NCI-H82 treated with DMSO at 0.1 percent for 48 hours (cell line): ENCODE measurements around the gene DNAJC3.
"Not testable (repeated sequence)": the region's sequence is repeated elsewhere in the genome, so short reads cannot be mapped to it uniquely, and the experiment has no call there.

Experiments used
- DNase-seq: peaks from one replicate; lab custom pipeline; 2025; ENCODE audit not compliant: unreplicated experiment; lab: John Stamatoyannopoulos, UW

The DNAJC3 gene

GRCh38 chr13:95712846-95713245, 35.9 kb downstream of the DNAJC3 start:
- DNase-seq = not testable (repeated sequence)

- DNase-seq = no peak
These were observed 36.7 kb downstream of the DNAJC3 start for GRCh38 chr13:95713651-95714050.

DNA sequence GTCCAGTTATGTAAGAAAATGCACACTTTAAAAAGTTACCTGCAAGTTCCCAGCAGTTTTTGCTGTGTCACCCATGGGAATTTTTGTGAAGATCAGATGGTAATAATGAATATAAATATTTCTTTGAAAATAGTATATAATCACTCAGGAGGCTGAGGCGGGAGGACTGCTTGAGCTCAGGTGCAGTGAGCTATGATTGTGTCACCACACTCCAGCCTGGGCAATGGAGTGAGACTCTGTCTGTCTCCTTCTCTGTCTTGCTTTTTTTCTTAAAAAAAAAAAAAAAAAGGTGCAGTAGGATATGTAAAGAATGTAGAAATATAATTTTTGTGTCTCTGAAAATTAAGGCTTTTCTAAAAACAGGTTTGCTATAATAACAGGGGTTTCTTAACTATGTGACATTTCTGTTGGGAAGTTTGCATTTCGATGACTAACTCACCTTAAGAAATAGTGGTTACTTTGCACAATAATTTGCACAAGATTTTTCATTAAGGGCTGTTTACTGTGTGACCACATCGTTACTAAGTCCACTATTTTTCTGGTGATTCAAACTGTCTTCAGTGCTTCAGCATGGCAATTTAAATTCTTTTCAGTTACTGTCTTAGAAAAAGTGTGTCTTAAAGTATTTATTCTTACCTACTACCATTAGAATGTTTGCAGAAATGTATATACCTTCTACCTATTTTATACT, 37.3 kb downstream of the DNAJC3 start:
- DNase-seq = no peak

- DNase-seq = no peak
These were observed 39.3 kb downstream of the DNAJC3 start for GRCh38 chr13:95716231-95716630.

DNA sequence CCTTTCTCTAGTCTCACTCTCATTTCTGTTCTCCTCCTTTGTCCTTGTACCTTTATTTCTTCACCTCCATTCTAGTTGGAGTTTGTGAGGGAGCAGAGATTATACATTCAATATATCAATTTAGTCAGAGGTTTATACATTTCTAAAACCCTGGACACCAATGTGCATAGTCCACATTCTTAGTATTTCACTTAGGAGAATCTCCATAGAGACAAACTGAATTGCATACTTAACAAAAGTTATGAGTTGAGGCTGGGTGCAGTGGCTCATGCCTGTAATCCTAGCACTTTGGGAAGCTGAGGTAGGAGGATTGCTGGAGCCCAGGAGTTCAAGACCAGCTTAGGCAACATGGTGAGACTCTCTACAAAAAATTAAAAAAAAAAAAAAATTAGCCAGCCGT, 45.3 kb downstream of the DNAJC3 start:
- DNase-seq = no peak

DNA sequence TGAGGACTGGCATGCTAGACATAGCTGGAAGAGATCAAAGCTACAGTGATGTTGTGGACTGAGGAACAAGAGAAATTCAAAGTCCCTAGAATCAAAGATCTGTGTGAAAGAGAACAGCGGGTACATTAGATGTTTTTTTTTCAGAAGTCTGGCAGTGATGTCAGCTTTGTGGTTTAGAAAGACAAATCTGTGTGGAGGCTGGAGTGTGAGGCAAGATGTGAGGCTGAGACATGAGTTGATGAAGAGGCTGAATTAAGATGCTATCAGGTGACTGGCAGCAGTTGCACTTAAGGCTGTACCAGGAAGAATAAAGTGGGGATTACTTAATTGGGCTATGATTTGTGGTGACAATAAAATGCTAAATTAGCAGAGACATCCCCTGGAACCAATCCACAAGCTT, 46.5 kb downstream of the DNAJC3 start:
- DNase-seq = no peak

GRCh38 chr13:95724252-95724651, 47.3 kb downstream of the DNAJC3 start:
- no peak for DNase-seq

- DNase-seq = no peak
These were observed 49.9 kb downstream of the DNAJC3 start for GRCh38 chr13:95726876-95727275.

- DNase-seq = no peak
These were observed 52.0 kb downstream of the DNAJC3 start for GRCh38 chr13:95728957-95729356.

DNA sequence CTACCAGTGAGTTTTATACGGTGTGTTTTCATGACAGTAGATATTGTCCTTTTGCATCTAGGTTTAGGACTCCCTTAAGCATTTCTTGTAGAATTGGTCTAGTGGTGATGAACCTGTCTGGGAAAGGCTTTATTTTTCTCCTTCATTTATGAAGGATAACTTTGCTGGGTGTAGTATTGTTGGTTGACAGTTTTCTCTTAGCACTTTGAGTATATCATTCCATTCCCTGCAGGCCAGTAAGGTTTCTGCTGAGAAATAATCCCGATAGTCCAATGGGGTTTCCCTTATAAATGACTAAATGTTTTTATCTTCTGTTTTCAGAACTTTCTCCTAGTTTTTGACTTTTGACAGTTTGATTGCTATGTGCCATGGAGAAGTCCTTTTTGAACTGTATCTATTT, 57.2 kb downstream of the DNAJC3 start:
- DNase-seq = no peak

DNA sequence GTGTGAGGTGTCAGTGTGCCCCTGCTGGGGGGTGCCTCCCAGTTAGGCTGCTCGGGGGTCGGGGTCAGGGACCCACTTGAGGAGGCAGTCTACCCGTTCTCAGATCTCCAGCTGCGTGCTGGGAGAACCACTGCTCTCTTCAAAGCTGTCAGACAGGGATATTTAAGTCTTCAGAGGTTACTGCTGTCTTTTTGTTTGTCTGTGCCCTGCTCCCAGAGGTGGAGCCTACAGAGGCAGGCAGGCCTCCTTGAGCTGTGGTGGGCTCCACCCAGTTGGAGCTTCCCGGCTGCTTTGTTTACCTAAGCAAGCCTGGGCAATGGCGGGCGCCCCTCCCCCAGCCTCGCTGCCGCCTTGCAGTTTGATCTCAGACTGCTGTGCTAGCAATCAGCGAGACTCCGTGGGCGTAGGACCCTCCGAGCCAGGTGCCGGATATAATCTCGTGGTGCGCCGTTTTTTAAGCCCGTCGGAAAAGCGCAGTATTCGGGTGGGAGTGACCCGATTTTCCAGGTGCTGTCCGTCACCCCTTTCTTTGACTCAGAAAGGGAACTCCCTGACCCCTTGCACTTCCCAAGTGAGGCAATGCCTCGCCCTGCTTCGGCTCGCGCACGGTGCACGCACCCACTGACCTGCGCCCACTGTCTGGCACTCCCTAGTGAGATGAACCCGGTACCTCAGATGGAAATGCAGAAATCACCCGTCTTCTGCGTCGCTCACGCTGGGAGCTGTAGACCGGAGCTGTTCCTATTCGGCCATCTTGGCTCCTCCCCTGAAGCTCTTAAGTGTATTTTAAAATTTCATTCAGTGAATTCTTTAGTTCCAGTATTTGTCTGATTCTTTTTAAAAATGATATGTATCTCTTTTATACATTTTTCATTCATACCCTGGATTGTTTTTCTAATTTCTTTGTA, 63.4 kb downstream of the DNAJC3 start:
- not testable (repeated sequence) for DNase-seq

DNA sequence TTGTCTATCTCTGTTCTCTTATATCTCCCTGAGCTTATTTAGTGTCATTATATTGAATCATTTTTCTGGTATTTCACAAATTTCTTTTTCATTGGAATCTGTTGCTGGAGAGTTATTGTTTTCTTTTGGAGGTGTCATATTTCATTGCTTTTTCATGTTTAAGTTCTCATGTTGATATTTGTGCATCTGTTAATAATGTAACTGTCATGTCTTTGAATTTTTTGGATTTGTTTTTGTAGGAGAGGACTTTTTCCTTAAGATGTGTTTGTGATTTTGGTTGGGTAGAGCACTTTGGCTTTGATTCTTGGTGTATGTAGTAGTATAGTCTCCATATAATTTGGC, 64.0 kb downstream of the DNAJC3 start:
- DNase-seq = no peak

DNA sequence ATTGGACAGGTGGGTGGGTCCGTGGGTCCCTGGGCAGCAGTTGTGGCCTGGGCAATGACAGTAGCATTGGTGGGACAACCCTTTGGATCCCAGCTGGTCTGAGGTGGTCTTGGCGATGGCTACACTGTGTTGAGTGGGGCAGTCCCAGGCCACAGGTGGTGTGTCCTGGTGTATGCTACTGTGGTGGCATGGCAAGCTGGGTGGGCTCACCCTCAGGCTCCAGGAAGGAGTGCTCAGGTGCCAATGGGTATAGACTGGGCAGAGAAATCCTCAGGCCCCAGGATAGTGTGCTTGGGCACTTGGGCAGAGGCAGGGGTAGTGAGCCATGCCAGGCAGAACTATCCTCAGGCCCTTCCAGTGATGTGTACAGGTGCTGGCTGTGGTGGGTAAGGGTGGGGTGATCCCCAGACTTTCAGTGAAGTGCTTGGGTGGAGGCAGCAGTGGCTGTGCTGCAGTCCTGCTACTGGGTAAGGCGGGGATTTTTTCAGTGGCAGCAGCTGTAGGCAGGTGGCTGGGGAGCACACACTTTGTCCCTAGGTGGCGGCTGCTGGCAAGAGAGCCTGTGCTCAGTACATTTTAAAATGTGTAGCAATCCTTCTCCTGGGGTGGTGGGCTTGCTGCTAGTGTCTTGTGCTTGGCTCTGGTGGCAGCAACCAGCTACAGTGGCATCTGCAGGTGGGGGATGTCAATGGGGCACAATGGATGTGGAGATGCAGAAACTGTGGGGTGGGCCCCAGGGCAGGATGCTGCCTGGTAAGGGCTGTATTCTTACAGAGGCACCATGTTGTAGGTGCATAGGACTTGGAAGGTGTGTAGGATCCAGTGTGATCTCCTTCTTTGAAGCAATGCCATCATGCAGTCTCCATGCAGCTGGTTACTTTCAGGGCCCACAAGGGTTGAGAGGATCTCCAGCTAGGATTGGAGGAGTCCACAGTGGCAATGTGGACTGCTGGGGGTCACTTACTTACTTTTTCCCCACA, 64.9 kb downstream of the DNAJC3 start:
- DNase-seq = no peak

- no peak for DNase-seq
These were observed 66.3 kb downstream of the DNAJC3 start for GRCh38 chr13:95743192-95743591.

DNA sequence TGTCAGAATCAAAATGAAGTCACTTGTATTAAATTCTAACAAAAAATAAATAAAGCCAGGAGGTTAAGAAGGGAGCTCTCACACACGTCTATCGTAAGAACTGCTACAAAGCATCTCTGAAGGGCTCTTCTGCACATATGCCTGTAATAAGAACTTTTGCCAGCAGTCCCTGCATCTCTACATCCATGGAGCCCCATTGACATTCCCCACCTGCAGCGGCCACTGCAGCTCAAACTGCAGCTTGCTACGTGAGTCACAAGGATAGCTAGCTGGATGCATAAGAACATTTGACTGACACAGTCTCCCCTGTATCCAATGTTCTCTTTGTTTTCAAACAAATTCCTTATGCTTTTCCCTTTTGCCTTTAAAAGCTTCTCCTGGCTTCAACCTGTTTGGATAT, 68.3 kb downstream of the DNAJC3 start:
- no peak for DNase-seq

GRCh38 chr13:95745752-95746151, 68.8 kb downstream of the DNAJC3 start:
- DNase-seq = no peak

- DNase-seq = no peak
These were observed 72.6 kb downstream of the DNAJC3 start for GRCh38 chr13:95749545-95749944.

DNA sequence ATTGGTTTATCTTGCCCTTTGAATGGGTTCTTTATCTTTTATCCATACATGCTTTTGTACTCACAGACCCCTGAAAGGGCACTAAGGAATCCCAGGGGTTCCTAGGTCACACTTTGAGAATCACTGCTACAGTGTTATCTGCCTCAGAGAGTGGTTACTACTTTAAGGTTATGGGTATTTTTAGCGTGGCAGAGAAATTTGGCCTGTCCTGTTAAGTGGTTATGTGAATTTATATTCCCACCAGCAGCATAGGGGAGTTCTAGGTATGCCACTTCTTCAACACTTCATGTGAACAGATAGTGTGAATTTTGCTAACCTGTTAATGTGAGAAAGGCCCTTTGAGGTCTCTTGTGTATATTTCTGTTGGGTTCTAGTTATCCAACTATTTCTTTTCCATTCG, 75.7 kb downstream of the DNAJC3 start:
- DNase-seq = no peak

- DNase-seq = no peak
These were observed 77.1 kb downstream of the DNAJC3 start for GRCh38 chr13:95754069-95754468.

DNA sequence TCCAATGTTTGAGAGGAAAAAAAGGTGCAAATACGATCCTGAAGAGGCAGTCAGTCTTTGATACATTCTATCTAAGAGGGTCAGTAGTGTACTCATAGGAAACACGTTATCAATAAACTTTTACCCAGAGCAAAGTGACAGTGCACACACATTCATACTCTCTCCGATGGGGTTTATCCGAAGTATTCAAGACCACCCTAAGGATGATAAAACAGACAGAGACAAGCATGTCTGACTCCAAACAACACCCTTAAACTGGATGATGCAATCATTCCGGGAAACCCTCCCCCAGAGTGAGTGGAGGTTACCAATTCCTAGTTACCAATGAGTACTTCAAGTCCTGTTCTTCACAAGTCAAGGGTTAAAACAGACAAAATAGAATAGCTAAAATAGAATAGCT, 79.1 kb downstream of the DNAJC3 start:
- DNase-seq = no peak

DNA sequence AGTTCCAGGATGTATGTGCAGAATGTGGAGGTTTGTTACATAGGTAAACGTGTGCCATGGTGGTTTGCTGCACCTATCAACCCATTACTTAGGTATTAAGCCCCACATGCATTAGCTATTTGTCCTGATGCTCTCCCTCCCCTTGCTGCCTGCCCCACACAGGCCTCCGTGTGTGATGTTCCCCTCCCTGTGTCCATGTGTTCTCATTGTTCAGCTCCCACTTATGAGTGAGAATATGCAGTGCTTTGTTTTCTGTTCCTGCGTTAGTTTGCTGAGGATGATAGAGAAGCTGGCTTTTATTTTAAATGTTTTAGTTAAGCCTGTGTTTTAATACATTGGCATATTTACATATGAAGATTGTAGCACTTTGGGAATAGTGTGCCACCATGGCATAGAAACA, 85.7 kb downstream of the DNAJC3 start:
- DNase-seq = not testable (repeated sequence)
